ENCODE measurements around the gene GBGT1.

Gene GBGT1

GRCh38 chr9:133111808-133112662, 51.7 kb downstream of the GBGT1 start:
- DNase-seq, result no peak

- no peak for DNase-seq
Measured at GRCh38 chr9:133109931-133110650, 53.6 kb downstream of the GBGT1 start.

GRCh38 chr9:133108794-133109641, 54.7 kb downstream of the GBGT1 start:
- no peak for DNase-seq

- DNase-seq, result no peak
Measured at GRCh38 chr9:133107961-133108793, 55.5 kb downstream of the GBGT1 start.

- no peak for DNase-seq
Measured at GRCh38 chr9:133107245-133107722, 56.4 kb downstream of the GBGT1 start.

GRCh38 chr9:133106511-133107244, 57.0 kb downstream of the GBGT1 start:
- DNase-seq, result no peak

- DNase-seq, result no peak
Measured at GRCh38 chr9:133105461-133105770, 58.3 kb downstream of the GBGT1 start.

GRCh38 chr9:133104718-133105460, 58.8 kb downstream of the GBGT1 start:
- peak; percentile 15 for DNase-seq

- DNase-seq, result no peak
Measured at GRCh38 chr9:133103987-133104505, 59.7 kb downstream of the GBGT1 start.

- peak; percentile 72 for DNase-seq
Measured at GRCh38 chr9:133103183-133103986, 60.3 kb downstream of the GBGT1 start.

All from activated CD4-positive, CD25-positive, alpha-beta regulatory T cell treated with anti-CD3 and anti-CD28 coated beads, Interleukin-2, amount 50 U/mL, for 72 hours (primary cell).